ENCODE data around the gene FRMD4A.
"Not testable (repeated sequence)": the region's sequence is repeated elsewhere in the genome, so short reads cannot be mapped to it uniquely, and the experiment has no call there.

FRMD4A gene

GRCh38 chr10:14238659-14239058 is 92.1 kb downstream of the FRMD4A start:
- DNase-seq: not testable (repeated sequence)

GRCh38 chr10:14236341-14236740 is 94.4 kb downstream of the FRMD4A start:
- no peak for DNase-seq

- no peak for DNase-seq
Measured at GRCh38 chr10:14235566-14236195, 95.0 kb downstream of the FRMD4A start.

GRCh38 chr10:14233566-14233965 is 97.2 kb downstream of the FRMD4A start:
- no peak for DNase-seq

- DNase-seq: not testable (repeated sequence)
Measured at GRCh38 chr10:14228798-14229197, 101.9 kb downstream of the FRMD4A start.

- DNase-seq: no peak
Measured at GRCh38 chr10:14225379-14225778, 105.3 kb downstream of the FRMD4A start.

- no peak for DNase-seq
Measured at GRCh38 chr10:14220026-14220425, 110.7 kb downstream of the FRMD4A start.

GRCh38 chr10:14219411-14219810 is 111.3 kb downstream of the FRMD4A start:
- no peak for DNase-seq

GRCh38 chr10:14215641-14216040 is 115.1 kb downstream of the FRMD4A start:
- DNase-seq: no peak

- DNase-seq: not testable (repeated sequence)
Measured at GRCh38 chr10:14213703-14214102, 117.0 kb downstream of the FRMD4A start.

GRCh38 chr10:14211610-14212009 is 119.1 kb downstream of the FRMD4A start:
- no peak for DNase-seq

- DNase-seq: no peak
Measured at GRCh38 chr10:14208231-14208630, 122.5 kb downstream of the FRMD4A start.

- DNase-seq: no peak
Measured at GRCh38 chr10:14205233-14205632, 125.5 kb downstream of the FRMD4A start.

GRCh38 chr10:14200698-14201544 is 129.8 kb downstream of the FRMD4A start:
- no peak for DNase-seq

- not testable (repeated sequence) for DNase-seq
Measured at GRCh38 chr10:14199098-14199497, 131.6 kb downstream of the FRMD4A start.

- DNase-seq: no peak
Measured at GRCh38 chr10:14198078-14198477, 132.6 kb downstream of the FRMD4A start.

- DNase-seq: no peak
Measured at GRCh38 chr10:14196113-14196512, 134.6 kb downstream of the FRMD4A start.

- DNase-seq: no peak
Measured at GRCh38 chr10:14195433-14195832, 135.3 kb downstream of the FRMD4A start.

- no peak for DNase-seq
Measured at GRCh38 chr10:14192746-14193145, 138.0 kb downstream of the FRMD4A start.

GRCh38 chr10:14191871-14192270 is 138.9 kb downstream of the FRMD4A start:
- DNase-seq: no peak

GRCh38 chr10:14191407-14191806 is 139.3 kb downstream of the FRMD4A start:
- DNase-seq: no peak

GRCh38 chr10:14190702-14191101 is 140.0 kb downstream of the FRMD4A start:
- no peak for DNase-seq

- DNase-seq: no peak
Measured at GRCh38 chr10:14186245-14186644, 144.5 kb downstream of the FRMD4A start.

GRCh38 chr10:14185316-14186045 is 145.2 kb downstream of the FRMD4A start:
- DNase-seq: peak; percentile 69

Data from central memory CD4-positive, alpha-beta T cell (primary cell).